Activated CD8-positive, alpha-beta T cell treated with anti-CD3 and anti-CD28 coated beads for 36 hours (primary cell): ENCODE results near the gene ANXA11. TPM values are rescaled to one million over a fixed set of nuclear protein-coding genes. Genes with fewer than 3 reads are reported as not detected.

Experiments used
- ATAC-seq: fragments of 200-7000 bp; cut with Tn5 transposase; one replicate; pipeline ENCODE4 v1.10.0; 2021; ENCODE audit warnings: mild to moderate bottlenecking, moderate library complexity
- CTCF ChIA-PET: fragments of 350-600 bp; sonication (Branson Sonifier 250); formaldehyde crosslinking; loops from one replicate; lab custom pipeline; 2021; ENCODE audit warnings: antibody characterized with exemption; lab: Charles Lee
- POLR2A ChIA-PET: fragments of 350-600 bp; sonication (Branson Sonifier 250); formaldehyde crosslinking; loops from one replicate; lab custom pipeline; 2021; ENCODE audit warnings: antibody characterized with exemption; lab: Charles Lee
- DNase-seq: peaks from one replicate; pipeline ENCODE4 v3.0.0-alpha.2; 2020
- H3K27ac Mint-ChIP-seq: one replicate; pipeline ENCODE4 v1.8.0; 2021; ENCODE audit warnings: mild to moderate bottlenecking, mixed read lengths
- H3K27me3 Mint-ChIP-seq: one replicate; pipeline ENCODE4 v1.8.0; 2021; ENCODE audit warnings: mixed read lengths
- H3K36me3 Mint-ChIP-seq: one replicate; pipeline ENCODE4 v1.8.0; 2021; ENCODE audit warnings: low read depth, mixed read lengths
- H3K4me1 Mint-ChIP-seq: one replicate; pipeline ENCODE4 v1.8.0; 2021; ENCODE audit warnings: low read depth, mixed read lengths
- H3K4me3 Mint-ChIP-seq: one replicate; pipeline ENCODE4 v1.8.0; 2021; ENCODE audit warnings: mild to moderate bottlenecking, moderate library complexity, mixed read lengths
- H3K9me3 Mint-ChIP-seq: one replicate; pipeline ENCODE4 v1.8.0; 2021; ENCODE audit warnings: mixed read lengths
- CTCF ChIP-seq: fragments of 200-600 bp; IDR thresholded peaks from one replicate; pipeline ENCODE4 v1.8.0; 2022; ENCODE audit warnings: antibody characterized with exemption, mild to moderate bottlenecking
- intact Hi-C: fragments of 100-400 bp; cut with micrococcal nuclease; formaldehyde crosslinking; loops from one replicate; pipeline ENCODE4 v1.10.0; 2022
- total RNA-seq, 2 experiments: library from RNA; stranded (reverse); gene quantifications; one replicate each; pipeline ENCODE4 v1.2.3, GENCODE V29; 2021

ANXA11 gene
- total RNA-seq, 2 experiments from 2014 or later = 226 to 238 TPM

GRCh38 chr10:80132299-80133139, 72.8 kb downstream of the ANXA11 start, which contains the start of gene PLAC9:
PLAC9 (plus strand) TSS chr10:80132730; CDS start chr10:80132763, 33 bp downstream.
- ATAC-seq = no peak
- Mint-ChIP-seq H3K36me3 (no peaks in the 10 kb centered on the region), H3K4me1 (peaks cover 2% of the 10 kb centered on the region), H3K9me3 (no peaks in the 10 kb centered on the region), H3K27ac (no peak within 1 kb of the TSS), H3K27me3 (peaks cover 22% of the 10 kb centered on the region), H3K4me3 (no peak within 1 kb of the TSS)
- TF ChIP-seq CTCF = no peak
- intact Hi-C loops = loop anchor here (10.0 kb wide), 1 partner anchor 78 kb away; no protein-coding TSS in a partner anchor
- no peak for DNase-seq
- CTCF ChIA-PET = interaction anchor here (1.0 to 2.0 kb wide), 4 partner anchors 11 to 90 kb away, joined by 4 to 8 read pairs (median 6); no protein-coding TSS in a partner anchor
- POLR2A ChIA-PET = interaction anchor here (1.1 kb wide), 1 partner anchor 11 kb away, joined by 3 read pairs; no protein-coding TSS in a partner anchor

GRCh38 chr10:80131499-80131901, 73.8 kb downstream of the ANXA11 start:
- CTCF ChIA-PET = interaction anchor here (1.0 to 1.8 kb wide), 3 partner anchors 12 to 91 kb away, joined by 4 to 5 read pairs (median 5); no protein-coding TSS in a partner anchor
- intact Hi-C loops = loop anchor here (10.0 kb wide), 1 partner anchor 77 kb away; no protein-coding TSS in a partner anchor
- POLR2A ChIA-PET = no interaction called here

GRCh38 chr10:80126876-80127275, 78.5 kb downstream of the ANXA11 start:
- Mint-ChIP-seq H3K4me1 (no peaks in the 10 kb centered on the region), H3K27me3 (peaks cover 9% of the 10 kb centered on the region), H3K27ac (no peak overlapping the region), H3K9me3 (no peaks in the 10 kb centered on the region), H3K36me3 (no peaks in the 10 kb centered on the region), H3K4me3 (no peak overlapping the region)
- ChIA-PET CTCF (no interaction called here), POLR2A (no interaction called here)
- no peak for TF ChIP-seq CTCF
- no peak for ATAC-seq
- intact Hi-C loops = no loop called here
- no peak for DNase-seq

More at GRCh38 chr10:80131499-80131901, 73.8 kb downstream of the ANXA11 start:
- no peak for TF ChIP-seq CTCF
- Mint-ChIP-seq H3K27me3 (peaks cover 22% of the 10 kb centered on the region), H3K9me3 (no peaks in the 10 kb centered on the region), H3K4me1 (peaks cover 2% of the 10 kb centered on the region), H3K36me3 (no peaks in the 10 kb centered on the region), H3K4me3 (no peak overlapping the region), H3K27ac (no peak overlapping the region)
- no peak for ATAC-seq
- DNase-seq = no peak

- Mint-ChIP-seq H3K4me3 (no peak overlapping the region), H3K36me3 (no peaks in the 10 kb centered on the region), H3K9me3 (no peaks in the 10 kb centered on the region), H3K27ac (no peak overlapping the region), H3K27me3 (peaks cover 5% of the 10 kb centered on the region), H3K4me1 (no peaks in the 10 kb centered on the region)
- ATAC-seq (no peak), DNase-seq (no peak)
- intact Hi-C loops = no loop called here
- TF ChIP-seq CTCF = no peak
- ChIA-PET CTCF (interaction anchor here (1.4 kb wide), 1 partner anchor 64 kb away, joined by 4 read pairs; no protein-coding TSS in a partner anchor), POLR2A (no interaction called here)
These were observed 82.6 kb downstream of the ANXA11 start for GRCh38 chr10:80122746-80123145.
